GM21447 (cell line): Measurements from ENCODE around the gene DEFB115.
"Not testable (repeated sequence)": the region's sequence is repeated elsewhere in the genome, so short reads cannot be mapped to it uniquely, and the experiment has no call there.

Experiments used
- ATAC-seq: cut with Tn5 transposase; IDR thresholded peaks from one replicate; pipeline ENCODE4 v1.9.1; 2021; ENCODE audit not compliant: unreplicated experiment

The DEFB115 gene

DNA sequence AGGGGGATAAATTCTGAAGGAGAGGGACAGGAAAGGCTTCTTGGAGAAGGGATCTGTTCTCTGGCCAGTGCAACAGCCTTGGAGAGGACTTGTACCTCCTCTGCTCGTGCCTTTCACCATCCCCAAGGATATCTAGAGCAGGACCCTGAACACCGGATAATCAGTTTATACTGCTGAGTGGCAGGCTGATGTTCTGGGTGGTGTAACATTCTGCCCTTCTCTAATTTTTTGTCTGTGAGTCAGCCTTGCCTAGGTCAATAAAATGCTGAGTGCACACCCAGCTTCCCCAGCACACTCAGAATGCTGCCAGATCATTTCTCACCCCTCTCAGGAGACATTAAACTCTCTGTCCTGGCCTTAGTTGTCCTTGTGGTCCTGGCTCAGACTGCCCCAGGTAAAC is at the start of gene DEFB115:
DEFB115 (plus strand) TSS at position 301 of the 400 bp plus-strand sequence; CDS start at position 301, 0 bp downstream.
- ATAC-seq = no peak

GRCh38 chr20:31236953-31237352 is 20.5 kb upstream of the DEFB115 start:
- no peak for ATAC-seq

DNA sequence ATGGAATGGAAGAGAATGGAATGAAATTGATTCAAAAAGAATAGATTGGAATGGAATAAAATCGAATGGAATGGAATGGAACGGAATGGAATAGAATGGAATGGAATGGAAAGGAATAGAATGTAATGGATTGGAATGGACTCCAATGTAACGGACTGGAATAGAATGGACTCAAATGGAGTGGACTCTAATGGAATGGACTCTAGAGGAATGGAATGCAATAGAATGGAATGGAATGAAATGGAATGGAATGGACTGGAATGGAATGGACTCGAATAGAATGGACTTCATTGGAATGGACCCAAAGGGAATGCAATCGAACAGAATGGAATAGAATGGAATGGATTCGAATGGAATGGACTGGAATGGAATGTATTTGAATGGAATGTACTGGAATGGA is 19.7 kb upstream of the DEFB115 start:
- no peak for ATAC-seq

- no peak for ATAC-seq
These were observed 18.3 kb upstream of the DEFB115 start for GRCh38 chr20:31239139-31239538.

GRCh38 chr20:31256959-31257358 is 505 bp upstream of the DEFB115 start:
- no peak for ATAC-seq

DNA sequence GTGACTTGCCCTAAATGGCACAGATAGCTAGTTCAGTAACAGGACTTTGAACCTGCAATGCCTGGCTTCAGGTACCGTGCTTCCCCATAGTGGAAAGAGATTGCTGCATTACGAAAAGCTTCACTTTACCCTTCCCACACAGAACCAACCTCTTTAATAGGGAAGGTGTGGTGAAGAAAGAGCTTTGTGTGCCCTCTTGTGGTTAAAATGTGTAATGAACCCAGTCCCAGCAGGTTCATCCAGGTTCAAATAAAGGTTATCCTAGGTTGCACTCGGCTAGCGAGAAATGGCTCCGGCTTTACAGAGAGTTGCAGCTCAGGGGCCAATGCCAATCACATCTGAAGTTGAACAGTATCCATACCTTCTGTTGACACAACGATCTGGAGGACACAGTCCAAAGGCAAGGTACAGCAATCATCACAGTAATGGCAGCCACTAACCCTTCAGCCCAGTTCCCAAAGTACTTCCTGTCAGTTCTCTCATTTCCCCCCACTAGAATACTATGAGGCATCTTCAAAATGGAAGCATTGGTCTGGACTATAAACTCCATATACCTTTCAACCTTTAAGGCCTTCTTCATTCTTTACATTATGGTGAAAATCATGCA is 3.0 kb downstream of the DEFB115 start:
- ATAC-seq = no peak

DNA sequence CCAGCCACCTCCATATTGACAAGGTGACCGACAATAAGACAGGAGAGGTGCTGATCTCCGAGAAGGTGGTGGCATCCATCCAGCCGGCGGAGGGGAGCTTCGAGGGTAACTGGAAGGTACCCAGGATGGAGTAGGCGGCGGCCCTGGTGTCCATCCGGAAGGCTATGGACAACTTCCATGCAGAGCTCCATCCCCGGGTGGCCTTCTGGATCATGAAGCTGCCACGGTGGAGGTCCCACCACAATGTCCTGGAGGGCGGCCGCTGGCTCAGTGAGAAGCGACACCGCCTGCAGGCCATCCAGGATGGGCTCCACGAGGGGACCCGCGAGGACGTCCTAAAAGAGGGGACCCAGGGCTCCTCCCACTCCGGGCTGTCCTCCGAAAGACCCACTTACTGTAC is 17.0 kb downstream of the DEFB115 start:
- ATAC-seq = no peak

- no peak for ATAC-seq
These were observed 20.7 kb downstream of the DEFB115 start for GRCh38 chr20:31278178-31278577.

DNA sequence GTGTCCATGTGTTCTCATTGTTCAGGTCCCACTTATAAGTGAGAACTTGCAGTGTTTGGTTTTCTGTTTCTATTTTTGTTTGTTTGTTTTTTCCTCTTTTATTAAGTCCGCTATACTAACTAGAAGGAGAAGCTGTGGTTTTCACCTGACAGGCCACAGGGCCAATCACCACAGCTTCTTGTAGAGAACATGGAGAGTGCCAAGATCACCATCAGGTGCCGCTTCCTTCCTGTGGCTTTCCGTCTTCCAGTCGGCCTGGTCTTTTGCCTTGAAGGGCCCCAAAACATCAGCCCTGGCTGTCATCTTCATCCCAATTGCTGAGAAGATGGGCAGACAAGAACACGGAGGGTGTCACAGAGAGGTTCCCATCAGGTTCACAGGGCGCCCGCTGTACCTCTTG is 27.5 kb downstream of the DEFB115 start:
- not testable (repeated sequence) for ATAC-seq

- no peak for ATAC-seq
These were observed 51.2 kb downstream of the DEFB115 start, which contains the start of gene DEFB116 for GRCh38 chr20:31308535-31309162. Gene DEFB116 (minus strand): TSS chr20:31308585. CDS start chr20:31308585, 0 bp downstream.
